ENCODE measurements around the gene GYS1.
"Not testable (repeated sequence)": the region's sequence is repeated elsewhere in the genome, so short reads cannot be mapped to it uniquely, and the experiment has no call there.

DNA sequence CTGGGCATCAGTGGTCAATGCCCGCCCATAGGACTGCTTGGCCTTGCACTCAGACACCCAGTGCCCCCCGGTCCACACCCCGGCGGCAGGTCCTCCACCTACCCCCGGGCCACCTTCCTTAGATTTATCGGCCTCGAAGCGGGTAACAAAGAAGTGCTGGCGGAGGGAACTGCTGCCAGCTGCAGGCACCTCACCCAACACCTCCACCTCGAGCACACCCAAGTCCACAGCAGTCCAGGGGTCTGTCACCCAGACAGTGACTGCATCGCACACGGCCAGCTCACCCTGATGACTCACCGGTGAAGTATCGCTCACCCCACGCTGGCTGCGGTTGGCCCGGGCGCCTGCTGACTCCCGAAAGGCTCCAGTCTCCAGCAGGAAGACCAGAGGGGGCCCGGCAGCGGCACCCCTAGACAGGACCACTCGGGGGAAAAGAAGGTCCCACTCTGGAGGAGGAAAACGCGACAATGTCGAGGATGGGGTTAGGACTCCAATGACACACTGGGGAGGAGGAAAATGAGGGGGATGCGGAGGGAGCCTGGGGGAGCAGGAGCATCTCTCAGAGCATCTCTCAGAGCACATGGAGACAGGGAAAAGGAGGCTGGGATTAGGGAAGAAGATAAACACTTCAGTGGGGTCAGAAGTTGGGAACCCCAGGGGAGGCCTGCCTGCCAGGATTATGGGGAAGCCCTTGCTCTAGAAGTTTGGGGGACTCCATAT, 45.6 kb upstream of the GYS1 start:
- not testable (repeated sequence) for TF ChIP-seq POLR2AphosphoS5 (IDR thresholded peaks at IDR 0.05; ENCODE audit: low read depth); EZH2 (IDR thresholded peaks at IDR 0.05; ENCODE audit: low read depth, unreplicated experiment); JUNB (IDR thresholded peaks at IDR 0.05; ENCODE audit: unreplicated experiment); CREB1 (CRISPR knock-in tag; IDR thresholded peaks at IDR 0.05; ENCODE audit: low read depth); EZH2phosphoT487 (IDR thresholded peaks at IDR 0.05; ENCODE audit: unreplicated experiment); STAT1 (IDR thresholded peaks at IDR 0.05; ENCODE audit: unreplicated experiment)
- TF ChIP-seq, protein P1, sequence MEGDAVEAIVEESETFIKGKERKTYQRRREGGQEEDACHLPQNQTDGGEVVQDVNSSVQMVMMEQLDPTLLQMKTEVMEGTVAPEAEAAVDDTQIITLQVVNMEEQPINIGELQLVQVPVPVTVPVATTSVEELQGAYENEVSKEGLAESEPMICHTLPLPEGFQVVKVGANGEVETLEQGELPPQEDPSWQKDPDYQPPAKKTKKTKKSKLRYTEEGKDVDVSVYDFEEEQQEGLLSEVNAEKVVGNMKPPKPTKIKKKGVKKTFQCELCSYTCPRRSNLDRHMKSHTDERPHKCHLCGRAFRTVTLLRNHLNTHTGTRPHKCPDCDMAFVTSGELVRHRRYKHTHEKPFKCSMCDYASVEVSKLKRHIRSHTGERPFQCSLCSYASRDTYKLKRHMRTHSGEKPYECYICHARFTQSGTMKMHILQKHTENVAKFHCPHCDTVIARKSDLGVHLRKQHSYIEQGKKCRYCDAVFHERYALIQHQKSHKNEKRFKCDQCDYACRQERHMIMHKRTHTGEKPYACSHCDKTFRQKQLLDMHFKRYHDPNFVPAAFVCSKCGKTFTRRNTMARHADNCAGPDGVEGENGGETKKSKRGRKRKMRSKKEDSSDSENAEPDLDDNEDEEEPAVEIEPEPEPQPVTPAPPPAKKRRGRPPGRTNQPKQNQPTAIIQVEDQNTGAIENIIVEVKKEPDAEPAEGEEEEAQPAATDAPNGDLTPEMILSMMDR (conservative IDR thresholded peaks at IDR 0.05; ENCODE audit: low read depth in 2 of 2): not testable (repeated sequence)
